GM12892 (cell line): ENCODE measurements around the gene STC2.

ENCODE experiments used
- POLR2A ChIP-seq: IDR thresholded peaks from 2 replicates; pipeline ENCODE4 v1.6.1; 2011; ENCODE audit warnings: low read depth, low read length, control low read depth
- POLR2AphosphoS5 ChIP-seq: IDR thresholded peaks from 2 replicates; pipeline ENCODE4 v1.6.1; 2011; ENCODE audit warnings: low read depth, low read length, control low read depth
- TAF1 ChIP-seq: IDR thresholded peaks from 2 replicates; pipeline ENCODE4 v1.6.1; 2011; ENCODE audit warnings: low read depth, mild to moderate bottlenecking, control low read depth, low read length, borderline replicate concordance

- TF ChIP-seq POLR2AphosphoS5: no peak
- no peak for TF ChIP-seq POLR2A
- no peak for TF ChIP-seq TAF1
These were observed 49.0 kb downstream of the STC2 start for GRCh38 chr5:173279166-173279565.
